Limb (tissue), 2 donors: ENCODE results near the gene UBE2E2.
A peak's percentile ranks its signal among the peaks of the same experiment; 100 is the strongest.

ENCODE experiments used
- DNase-seq, 2 donors: peaks; one replicate each; pipeline ENCODE4 v3.0.0-alpha.2; 2016; ENCODE audit errors: extremely low spot score in 2 of 2

Gene UBE2E2

GRCh38 chr3:23193831-23194230 lies 9.3 kb upstream of the UBE2E2 start:
- DNase-seq: no peak

DNA sequence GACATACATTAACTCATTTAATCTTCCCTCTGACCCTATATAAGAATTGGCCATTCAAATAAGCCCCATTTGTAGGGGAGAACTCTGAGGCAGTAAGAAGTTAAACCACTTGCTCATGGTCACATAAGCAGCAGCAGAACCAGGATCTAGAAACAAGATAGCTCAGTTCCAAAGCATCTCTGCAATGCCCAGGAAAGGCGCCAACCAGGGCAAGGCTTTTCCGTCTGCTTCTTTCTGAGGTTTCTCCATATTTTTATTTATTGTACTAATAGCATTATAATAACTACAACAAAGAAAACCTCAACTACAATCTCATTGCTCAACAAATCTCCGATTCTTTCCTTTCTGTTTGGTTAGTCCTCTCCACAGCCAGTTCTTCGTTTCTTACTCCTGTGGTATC lies 4.3 kb upstream of the UBE2E2 start:
- DNase-seq: no peak

DNA sequence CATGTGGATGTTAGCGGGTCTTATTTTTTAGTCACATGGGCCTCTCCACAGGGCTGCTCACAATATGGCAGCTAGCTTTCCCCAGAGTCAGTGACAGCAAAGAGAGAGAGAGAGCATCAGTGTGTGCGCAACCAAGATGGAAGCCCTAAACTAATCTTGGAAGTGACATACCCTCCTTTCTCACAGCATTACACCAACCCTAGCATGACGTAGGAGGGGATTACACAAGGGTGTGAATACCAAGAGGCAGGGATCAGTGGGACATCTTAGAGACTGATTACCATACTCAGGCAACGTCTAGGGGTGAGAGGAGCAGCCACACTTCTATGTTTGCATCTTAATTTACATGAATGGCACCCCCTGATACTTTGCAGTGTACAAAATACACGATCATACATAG lies 3.5 kb upstream of the UBE2E2 start:
- DNase-seq: no peak

GRCh38 chr3:23201154-23201838 lies 1.8 kb upstream of the UBE2E2 start:
- DNase-seq: no peak

DNA sequence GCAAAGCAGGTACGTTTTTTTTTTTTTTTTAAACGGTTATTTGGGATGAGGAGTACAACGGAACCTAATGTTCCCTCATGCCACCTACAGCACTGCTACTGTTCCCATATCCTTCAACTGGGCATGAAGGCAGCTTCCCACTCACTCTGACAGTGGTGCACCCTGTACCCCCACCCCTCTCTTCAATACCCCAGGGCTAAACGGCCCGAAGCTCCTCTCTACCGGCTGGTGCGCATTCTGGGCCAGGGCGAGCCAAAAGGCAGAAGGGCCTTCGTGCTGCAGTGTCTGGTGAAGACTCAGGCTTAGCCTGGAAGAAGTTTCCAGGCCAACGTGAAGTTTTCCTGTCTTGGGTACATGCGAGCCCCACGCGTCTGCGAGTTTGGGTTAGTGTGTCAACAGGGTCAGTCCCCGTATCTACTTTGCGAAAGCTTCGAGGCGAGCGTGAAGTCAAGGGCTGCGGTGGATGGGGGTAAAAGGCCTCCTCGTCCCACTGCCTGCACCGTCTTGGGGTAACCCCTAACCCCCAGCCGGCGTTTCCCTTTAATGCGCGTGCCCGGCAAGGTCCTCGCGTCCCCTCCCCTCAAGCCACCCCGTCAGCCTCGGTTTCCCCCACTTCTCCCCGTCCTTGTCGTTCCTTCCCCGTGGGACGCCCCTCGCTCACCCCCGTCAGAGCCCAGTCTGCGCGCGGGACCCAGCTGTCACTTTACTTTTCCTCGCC lies 765 bp upstream of the UBE2E2 start:
- peak in 1 of 2 donors; percentile 62 for DNase-seq

- DNase-seq: peak in 1 of 2 donors; percentile 64
Observed at GRCh38 chr3:23203708-23204330, 692 bp downstream of the UBE2E2 start.

GRCh38 chr3:23206366-23206765 lies 3.2 kb downstream of the UBE2E2 start:
- DNase-seq: no peak

DNA sequence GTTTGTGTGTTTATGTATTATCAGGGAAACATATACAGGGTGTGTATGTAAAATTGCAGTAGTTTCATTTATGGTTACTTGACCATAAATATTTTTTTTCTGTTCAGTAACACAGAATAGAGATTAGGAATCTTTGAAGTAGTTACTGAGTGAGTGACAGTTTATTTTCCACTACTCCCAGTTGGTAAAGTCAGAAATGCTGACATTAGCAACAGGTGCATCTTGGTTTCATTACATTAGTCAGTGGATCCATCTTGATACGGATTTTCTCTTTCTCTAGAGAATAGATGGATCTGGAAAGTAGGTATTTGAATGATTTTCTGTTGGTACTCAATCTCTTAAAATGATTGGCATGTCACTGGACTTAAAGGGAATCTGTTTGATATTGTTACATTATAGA lies 6.0 kb downstream of the UBE2E2 start:
- DNase-seq: no peak

DNA sequence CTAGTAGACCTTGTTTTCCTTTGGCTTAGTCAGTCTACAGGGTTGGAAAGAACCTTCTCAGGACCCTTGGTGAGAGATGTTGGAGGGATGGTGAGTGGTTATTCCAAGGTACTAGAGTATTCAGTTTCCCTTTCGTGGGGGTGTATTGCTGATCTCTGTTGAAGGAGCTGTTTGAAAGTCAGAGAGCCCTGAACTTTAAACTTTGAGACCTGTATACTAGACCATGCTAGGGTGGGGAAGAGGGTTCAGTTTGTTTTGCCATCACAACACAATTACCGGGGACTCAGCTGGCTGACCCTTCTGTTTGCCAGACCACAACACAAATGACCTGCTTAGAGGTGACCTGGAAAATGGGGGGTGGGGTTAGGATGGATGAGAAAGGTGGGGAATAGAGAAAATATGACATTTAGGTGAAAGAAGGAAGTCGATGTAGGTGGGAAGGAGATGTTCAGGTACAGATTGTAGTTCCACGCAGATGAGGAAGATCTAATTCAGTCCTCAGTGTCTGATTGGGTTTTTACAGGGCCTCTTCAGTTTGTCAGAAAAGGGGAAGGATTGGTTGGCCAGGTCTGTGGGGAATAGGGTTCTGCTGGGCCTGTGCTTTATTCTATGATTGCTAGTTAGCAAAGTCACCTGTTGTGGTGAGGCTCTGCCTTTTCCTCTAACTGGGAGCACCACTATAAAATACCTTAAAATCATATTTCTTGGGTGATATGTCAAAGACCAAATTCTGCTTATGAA lies 6.8 kb downstream of the UBE2E2 start:
- DNase-seq: no peak

GRCh38 chr3:23213813-23214212 lies 10.7 kb downstream of the UBE2E2 start:
- no peak for DNase-seq

DNA sequence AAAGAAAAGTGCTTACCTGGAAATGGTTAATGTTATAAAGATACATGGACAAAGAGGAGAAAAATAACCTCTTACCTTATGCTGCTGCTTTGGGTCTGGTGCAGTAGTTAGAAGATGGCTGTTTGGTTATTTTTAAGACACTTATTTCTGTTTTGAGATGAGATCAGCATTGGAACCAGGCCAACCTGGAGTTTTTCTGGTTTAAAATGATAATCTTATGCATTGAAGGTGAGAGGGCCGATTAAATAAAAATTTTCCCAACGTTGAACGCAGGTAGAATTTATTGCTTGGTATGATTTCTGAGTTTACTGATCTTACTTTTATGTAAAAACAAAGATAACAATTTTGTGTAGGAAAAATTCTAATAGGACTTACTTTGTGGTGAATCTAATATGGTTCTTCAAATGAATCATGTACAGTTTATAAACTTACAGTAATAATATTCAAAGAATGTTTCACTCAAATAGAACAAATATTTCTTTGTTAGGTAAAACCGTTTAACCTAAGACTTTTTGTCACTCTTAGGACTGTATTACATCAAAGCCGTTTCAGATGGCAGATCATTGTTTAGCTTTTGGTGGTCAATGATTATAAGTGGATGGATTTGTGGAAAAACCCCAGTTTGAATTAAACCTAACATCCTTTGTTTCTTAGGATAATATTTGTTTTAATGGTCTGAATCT lies 14.9 kb downstream of the UBE2E2 start:
- no peak for DNase-seq

GRCh38 chr3:23219117-23219516 lies 16.0 kb downstream of the UBE2E2 start:
- DNase-seq: no peak

DNA sequence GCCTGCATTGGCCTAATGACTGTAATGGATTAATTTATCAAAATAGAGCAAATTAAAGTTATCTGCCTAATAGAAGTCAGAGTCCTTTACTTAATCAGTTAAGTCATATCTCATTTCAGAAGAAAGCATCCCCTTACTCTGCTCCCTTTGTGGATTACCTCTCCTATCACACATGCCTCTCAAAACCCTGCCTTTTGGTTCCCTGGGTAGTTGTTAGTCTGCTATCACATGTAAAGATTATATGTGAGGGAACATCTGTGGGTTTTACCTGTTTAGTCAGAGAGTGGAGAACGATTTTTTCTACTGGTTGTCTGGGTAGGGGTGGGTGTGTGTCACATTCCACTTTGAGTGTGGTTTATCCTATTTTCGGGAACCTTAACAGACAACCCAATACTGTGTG lies 16.4 kb downstream of the UBE2E2 start:
- DNase-seq: no peak

GRCh38 chr3:23221136-23221535 lies 18.0 kb downstream of the UBE2E2 start:
- no peak for DNase-seq

DNA sequence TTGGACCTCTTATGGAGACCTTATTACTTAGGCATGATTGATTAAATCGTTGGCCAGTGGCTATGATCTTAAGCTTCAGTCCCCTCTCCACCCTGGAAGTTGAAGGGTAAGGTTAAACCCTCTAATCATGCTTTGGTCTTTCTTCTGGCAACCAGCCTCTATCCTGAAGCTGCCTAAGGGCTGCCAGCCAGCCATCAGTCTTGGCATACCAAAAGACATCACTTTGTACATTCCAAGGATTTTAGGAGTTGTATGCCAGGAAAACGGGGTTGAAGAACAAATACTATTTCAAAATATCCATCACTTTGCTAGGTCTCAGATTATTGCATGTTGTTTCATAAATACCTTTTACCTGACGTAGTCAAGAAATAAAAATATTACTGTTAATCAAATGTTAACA lies 28.9 kb downstream of the UBE2E2 start:
- no peak for DNase-seq

DNA sequence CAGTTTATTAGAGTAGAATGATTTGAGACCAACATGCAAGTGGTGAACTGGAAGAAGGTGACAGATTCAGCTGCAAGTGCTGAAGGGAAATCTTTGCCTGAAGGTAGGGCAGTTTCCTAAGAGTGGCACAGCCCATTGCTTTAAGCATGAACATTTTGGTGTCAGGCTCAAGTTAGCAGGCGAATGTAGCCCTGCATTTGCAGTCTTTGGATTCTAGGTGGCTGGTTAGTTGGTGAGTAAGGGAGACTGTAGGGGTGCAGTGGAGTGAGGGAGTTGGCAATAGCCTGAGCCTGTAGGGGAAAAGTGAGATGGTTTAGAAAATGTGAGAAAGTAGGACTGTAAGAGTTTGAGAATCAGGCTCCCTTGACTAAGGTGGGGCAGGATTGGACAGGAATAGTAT lies 29.7 kb downstream of the UBE2E2 start:
- DNase-seq: no peak

- DNase-seq: no peak
Observed at GRCh38 chr3:23235264-23235663, 32.1 kb downstream of the UBE2E2 start.

GRCh38 chr3:23236890-23237289 lies 33.8 kb downstream of the UBE2E2 start:
- DNase-seq: no peak

DNA sequence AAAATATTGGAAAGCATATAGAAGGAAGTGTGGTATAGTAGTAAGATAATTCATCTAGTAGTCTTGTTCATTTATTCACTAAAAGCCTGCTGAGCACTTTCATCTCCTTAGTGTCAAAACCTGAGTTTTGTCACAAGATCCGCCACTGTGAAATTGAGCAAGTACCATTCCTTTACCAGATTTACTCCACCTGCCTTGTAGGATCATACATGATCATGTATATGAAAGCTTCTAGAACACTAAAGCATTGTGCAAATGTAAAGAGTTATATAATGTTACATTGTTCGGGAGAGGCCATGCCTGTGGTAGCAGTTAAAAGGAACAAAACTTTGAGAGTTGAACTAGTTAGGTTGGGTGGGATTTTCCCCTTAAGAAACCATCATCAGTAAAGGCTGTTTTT lies 35.0 kb downstream of the UBE2E2 start:
- no peak for DNase-seq

DNA sequence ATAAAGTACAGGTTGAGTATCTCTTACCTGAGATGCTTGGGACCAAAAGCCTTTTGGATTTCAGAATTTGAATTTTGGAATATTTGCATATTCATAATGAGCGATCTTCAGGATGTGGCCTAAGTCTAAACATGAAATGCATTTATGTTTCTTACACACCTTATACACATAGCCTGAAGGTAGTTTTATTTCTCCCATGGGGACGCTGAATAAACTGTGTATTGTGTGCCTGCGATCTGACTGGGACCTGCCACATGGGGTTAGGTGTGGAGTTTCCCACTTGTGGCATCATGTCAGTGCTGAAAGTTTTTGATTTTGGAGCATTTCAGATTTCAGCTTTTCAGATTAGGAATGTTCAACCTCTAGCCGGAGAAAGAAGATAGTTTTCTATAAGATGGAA lies 35.5 kb downstream of the UBE2E2 start:
- no peak for DNase-seq

- DNase-seq: no peak
Observed at GRCh38 chr3:23239211-23240068, 36.3 kb downstream of the UBE2E2 start.
